GM21737 (cell line): Measurements from ENCODE around the gene SLC10A1.
A peak's percentile ranks its signal among the peaks of the same experiment; 100 is the strongest.
"Not testable (repeated sequence)": the region's sequence is repeated elsewhere in the genome, so short reads cannot be mapped to it uniquely, and the experiment has no call there.

Experiments used
- ATAC-seq: cut with Tn5 transposase; IDR thresholded peaks from one replicate; pipeline ENCODE4 v1.9.1; 2021; ENCODE audit warnings: mild to moderate bottlenecking, moderate library complexity; ENCODE audit not compliant: unreplicated experiment

The SLC10A1 gene

GRCh38 chr14:69772082-69773017 is 24.7 kb downstream of the SLC10A1 start:
- no peak for ATAC-seq

- ATAC-seq: no peak
Measured at GRCh38 chr14:69771136-69771535, 25.9 kb downstream of the SLC10A1 start.

GRCh38 chr14:69770559-69770958 is 26.5 kb downstream of the SLC10A1 start:
- no peak for ATAC-seq

GRCh38 chr14:69769623-69770022 is 27.4 kb downstream of the SLC10A1 start:
- no peak for ATAC-seq

- ATAC-seq: no peak
Measured at GRCh38 chr14:69768873-69769272, 28.2 kb downstream of the SLC10A1 start.

GRCh38 chr14:69767369-69767999 is 29.6 kb downstream of the SLC10A1 start:
- peak; percentile 50 for ATAC-seq

- peak; percentile 73 for ATAC-seq
Measured at GRCh38 chr14:69766984-69767368, 30.1 kb downstream of the SLC10A1 start, which contains the start of gene SRSF5. TSS of gene SRSF5 (plus strand) at chr14:69767142. CDS start at chr14:69768157, 1,015 bp downstream.

GRCh38 chr14:69763761-69764510 is 33.1 kb downstream of the SLC10A1 start:
- ATAC-seq: no peak

GRCh38 chr14:69760810-69761209 is 36.2 kb downstream of the SLC10A1 start:
- no peak for ATAC-seq

- ATAC-seq: no peak
Measured at GRCh38 chr14:69756298-69756697, 40.7 kb downstream of the SLC10A1 start.

- ATAC-seq: no peak
Measured at GRCh38 chr14:69755784-69756183, 41.3 kb downstream of the SLC10A1 start.

- no peak for ATAC-seq
Measured at GRCh38 chr14:69755296-69755695, 41.7 kb downstream of the SLC10A1 start.

GRCh38 chr14:69754487-69754886 is 42.6 kb downstream of the SLC10A1 start:
- ATAC-seq: no peak

- ATAC-seq: no peak
Measured at GRCh38 chr14:69753860-69754259, 43.2 kb downstream of the SLC10A1 start.

GRCh38 chr14:69752773-69753172 is 44.3 kb downstream of the SLC10A1 start:
- ATAC-seq: no peak

- ATAC-seq: no peak
Measured at GRCh38 chr14:69750495-69750894, 46.5 kb downstream of the SLC10A1 start.

- ATAC-seq: no peak
Measured at GRCh38 chr14:69749956-69750355, 47.1 kb downstream of the SLC10A1 start.

GRCh38 chr14:69741055-69741454 is 56.0 kb downstream of the SLC10A1 start:
- ATAC-seq: no peak

GRCh38 chr14:69736405-69736804 is 60.6 kb downstream of the SLC10A1 start:
- not testable (repeated sequence) for ATAC-seq

GRCh38 chr14:69731919-69732598 is 65.0 kb downstream of the SLC10A1 start:
- ATAC-seq: not testable (repeated sequence)

- no peak for ATAC-seq
Measured at GRCh38 chr14:69727860-69728259, 69.2 kb downstream of the SLC10A1 start.
